SHP77 treated with DMSO at 0.1 percent for 48 hours (cell line): Measurements from ENCODE around the gene NEDD8.

ENCODE experiments used
- DNase-seq: peaks from one replicate; lab custom pipeline; 2025; lab: John Stamatoyannopoulos, UW

Gene NEDD8

GRCh38 chr14:24179961-24180796, 52.0 kb downstream of the NEDD8 start:
- DNase-seq: no peak

DNA sequence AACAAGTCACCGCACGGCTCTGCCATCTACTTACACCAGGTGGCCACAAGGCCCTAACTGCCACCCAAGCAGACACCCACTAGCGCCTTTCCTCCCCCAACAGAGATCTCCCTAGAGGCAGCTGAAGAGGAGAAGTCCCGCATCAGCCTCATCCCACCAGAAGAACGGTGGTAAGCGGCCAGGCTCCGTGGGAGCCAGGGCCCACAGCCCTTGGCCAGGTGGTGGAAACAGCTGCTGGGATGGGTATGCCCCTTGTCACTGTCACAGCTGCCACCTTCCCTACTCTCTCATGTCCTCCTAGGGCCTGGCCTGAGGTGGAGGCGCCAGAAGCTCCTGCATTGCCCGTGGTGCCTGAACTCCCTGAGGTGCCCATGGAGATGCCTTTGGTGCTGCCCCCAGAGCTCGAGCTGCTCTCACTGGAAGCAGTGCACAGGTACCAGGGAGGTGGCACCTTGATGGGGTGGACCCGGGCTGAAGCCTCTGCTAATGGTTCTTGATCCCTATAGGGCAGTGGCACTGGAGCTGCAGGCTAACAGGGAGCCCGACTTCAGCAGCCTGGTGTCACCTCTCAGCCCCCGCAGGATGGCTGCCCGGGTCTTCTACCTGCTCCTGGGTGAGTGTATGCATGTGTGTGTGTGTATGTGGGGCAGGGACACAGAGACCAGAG, 52.7 kb downstream of the NEDD8 start:
- no peak for DNase-seq

GRCh38 chr14:24178399-24179178, 53.6 kb downstream of the NEDD8 start:
- DNase-seq: no peak

DNA sequence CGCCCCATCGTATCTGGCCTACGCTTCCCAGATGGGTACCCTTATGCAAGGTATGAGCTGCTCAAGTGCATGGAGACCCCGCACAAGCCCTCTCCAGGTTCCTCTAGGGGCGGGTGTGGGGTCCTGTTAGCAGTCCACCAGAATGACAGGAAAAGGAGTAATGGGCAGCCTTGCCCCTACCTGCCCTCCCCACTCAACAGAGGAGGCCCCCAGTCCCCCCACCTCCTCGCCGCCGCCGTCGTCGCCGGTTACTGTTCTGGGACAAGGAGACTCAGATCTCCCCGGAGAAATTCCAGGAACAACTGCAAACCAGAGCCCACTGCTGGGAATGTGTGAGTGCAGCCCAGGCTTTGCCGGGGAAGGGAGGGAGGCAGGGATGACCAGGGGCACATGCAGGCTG, 54.3 kb downstream of the NEDD8 start:
- no peak for DNase-seq

- no peak for DNase-seq
Measured at GRCh38 chr14:24177041-24177825, 54.9 kb downstream of the NEDD8 start.

DNA sequence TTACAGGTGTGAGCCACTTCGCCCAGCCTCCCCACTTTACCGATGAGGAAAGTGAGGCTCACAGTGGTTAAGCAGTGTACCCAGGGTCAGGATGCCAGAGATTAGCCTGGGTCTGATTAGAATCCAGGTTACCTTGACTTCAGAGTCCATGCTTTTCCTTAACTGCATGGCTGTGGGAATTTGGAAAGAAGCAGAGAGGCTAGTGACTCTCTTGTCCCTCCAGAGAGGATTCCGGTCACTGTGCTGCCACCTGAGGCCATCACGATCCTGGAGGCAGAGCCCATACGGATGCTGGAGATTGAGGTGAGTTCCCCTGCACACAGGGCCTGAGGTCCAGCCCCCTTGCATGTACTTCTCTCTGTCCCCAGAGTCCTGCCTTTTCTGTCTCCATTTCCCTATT, 55.6 kb downstream of the NEDD8 start:
- DNase-seq: no peak

DNA sequence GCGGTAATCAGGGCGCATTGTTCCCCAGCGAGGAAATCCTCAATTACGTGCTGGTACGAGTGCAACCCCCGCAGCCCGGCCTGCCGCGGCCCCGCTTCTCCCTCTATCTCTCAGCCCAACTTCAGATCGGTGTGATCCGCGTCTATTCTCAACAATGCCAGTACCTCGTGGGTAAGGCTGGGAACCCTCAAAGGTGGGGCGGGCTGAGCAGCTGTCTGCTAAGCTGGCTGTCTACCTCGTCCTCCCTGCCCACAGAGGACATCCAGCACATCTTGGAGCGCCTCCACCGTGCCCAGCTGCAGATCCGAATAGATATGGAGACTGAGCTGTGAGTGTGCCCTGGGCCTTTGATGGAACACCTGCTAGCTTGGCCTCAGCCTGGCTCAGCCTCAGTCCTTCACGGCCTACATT, 59.3 kb downstream of the NEDD8 start:
- no peak for DNase-seq

DNA sequence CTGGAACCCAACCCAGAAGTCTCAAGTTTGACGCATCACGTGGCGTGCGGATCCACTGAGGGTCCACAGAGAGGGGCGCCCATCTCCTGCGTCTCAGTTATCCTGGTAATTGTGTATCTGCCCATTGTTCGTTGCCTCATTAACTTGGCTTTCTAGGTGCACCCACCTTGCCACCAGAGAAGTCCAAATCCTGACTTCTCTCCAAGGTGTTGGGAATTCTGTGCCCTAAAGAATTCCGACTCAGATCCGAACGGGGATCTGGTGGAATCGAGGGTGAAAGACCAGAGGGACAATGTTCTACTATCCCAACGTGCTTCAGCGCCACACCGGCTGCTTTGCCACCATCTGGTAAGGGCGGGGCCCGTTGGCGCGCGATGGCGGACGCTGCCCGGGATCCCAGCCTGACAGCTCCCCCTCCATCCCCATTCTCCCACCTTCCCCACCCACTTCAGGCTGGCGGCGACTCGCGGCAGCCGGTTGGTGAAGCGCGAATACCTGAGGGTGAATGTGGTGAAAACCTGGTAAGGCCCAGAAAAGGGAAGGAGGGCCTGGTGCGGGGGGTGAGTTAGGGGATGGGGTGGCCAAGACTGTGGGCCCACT, 59.8 kb downstream of the NEDD8 start:
- no peak for DNase-seq

DNA sequence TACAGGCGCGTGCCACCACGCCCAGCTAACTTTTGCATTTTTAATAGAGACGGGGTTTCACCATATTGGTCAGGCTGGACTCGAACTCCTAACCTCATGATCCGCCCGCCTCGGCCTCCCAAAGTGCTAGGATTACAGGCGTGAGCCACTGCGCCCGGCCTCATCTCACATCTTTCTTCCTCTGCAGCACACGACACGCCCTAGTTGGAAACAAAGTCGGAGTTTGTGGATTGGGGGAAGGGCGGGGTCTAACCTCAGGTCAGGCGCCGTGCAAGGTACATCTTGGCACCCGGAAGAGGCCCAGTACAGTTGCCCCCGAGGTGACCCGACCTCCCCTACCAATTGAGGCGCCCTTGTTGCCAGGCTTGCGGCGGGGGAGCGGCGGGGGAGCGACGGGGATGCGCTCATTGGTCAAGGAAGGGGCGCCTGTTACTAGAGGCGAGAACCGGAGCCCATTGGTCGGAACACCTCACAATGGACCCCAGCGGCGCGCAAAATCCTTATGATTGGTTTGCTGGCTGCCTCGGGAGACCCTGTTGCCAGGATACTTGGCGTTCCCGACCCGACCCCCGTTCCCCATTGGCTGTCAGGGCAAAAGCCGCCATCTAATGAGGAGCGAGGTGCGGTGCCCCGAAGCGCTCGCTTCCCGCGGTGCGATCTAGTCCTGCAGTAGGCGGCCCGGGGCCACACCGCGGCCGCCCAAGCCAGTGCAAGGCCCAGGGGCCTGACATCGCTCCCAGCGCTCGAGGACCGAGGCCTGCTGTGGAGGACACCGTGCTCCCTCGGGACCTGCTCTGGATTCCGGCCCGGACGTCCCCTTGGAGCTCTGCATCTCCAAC, 60.5 kb downstream of the NEDD8 start, which contains the start of gene REC8:
Gene REC8, plus strand, starts transcription at position 659 of the 839 bp plus-strand sequence. CDS start 473 bp downstream, outside the sequence.
- DNase-seq: peak; percentile 85

- DNase-seq: no peak
Measured at GRCh38 chr14:24167469-24168114, 64.6 kb downstream of the NEDD8 start.
